HG02970 (cell line): ENCODE results near the gene SPDEF.

Source experiments
- ATAC-seq: cut with Tn5 transposase; IDR thresholded peaks from one replicate; pipeline ENCODE4 v1.9.1; 2021; ENCODE audit warnings: mild to moderate bottlenecking, moderate library complexity, moderate number of reproducible peaks; ENCODE audit not compliant: unreplicated experiment, low FRiP score

Gene SPDEF

GRCh38 chr6:34547701-34548644, 8.2 kb downstream of the SPDEF start:
- ATAC-seq, result no peak

GRCh38 chr6:34546551-34547321, 9.4 kb downstream of the SPDEF start:
- no peak for ATAC-seq

GRCh38 chr6:34544776-34545471, 11.2 kb downstream of the SPDEF start:
- ATAC-seq, result no peak

- ATAC-seq, result no peak
These were observed 12.0 kb downstream of the SPDEF start for GRCh38 chr6:34544052-34544604.

GRCh38 chr6:34543421-34543820, 12.7 kb downstream of the SPDEF start:
- no peak for ATAC-seq

- no peak for ATAC-seq
These were observed 15.3 kb downstream of the SPDEF start for GRCh38 chr6:34540841-34541240.

GRCh38 chr6:34540222-34540621, 15.9 kb downstream of the SPDEF start:
- no peak for ATAC-seq

- ATAC-seq, result no peak
These were observed 16.9 kb downstream of the SPDEF start for GRCh38 chr6:34539181-34539580.

GRCh38 chr6:34538581-34538980, 17.5 kb downstream of the SPDEF start:
- no peak for ATAC-seq

GRCh38 chr6:34537922-34538550, 18.1 kb downstream of the SPDEF start:
- ATAC-seq, result no peak

GRCh38 chr6:34536959-34537848, 18.9 kb downstream of the SPDEF start:
- no peak for ATAC-seq

- ATAC-seq, result no peak
These were observed 19.7 kb downstream of the SPDEF start for GRCh38 chr6:34536251-34536958.

- ATAC-seq, result no peak
These were observed 20.5 kb downstream of the SPDEF start for GRCh38 chr6:34535646-34536045.

- no peak for ATAC-seq
These were observed 20.9 kb downstream of the SPDEF start for GRCh38 chr6:34535199-34535598.

- no peak for ATAC-seq
These were observed 21.5 kb downstream of the SPDEF start for GRCh38 chr6:34534656-34535055.

GRCh38 chr6:34534146-34534545, 22.0 kb downstream of the SPDEF start:
- no peak for ATAC-seq

GRCh38 chr6:34532230-34532629, 23.9 kb downstream of the SPDEF start:
- ATAC-seq, result no peak

GRCh38 chr6:34531580-34532201, 24.4 kb downstream of the SPDEF start:
- ATAC-seq, result no peak
